ENCODE results near the gene ODAPH. TPM values are rescaled to one million over a fixed set of nuclear protein-coding genes. Genes with fewer than 3 reads are reported as not detected.

ODAPH gene
- polyA plus RNA-seq, 1 donor (not counting 4 experiments of a cell fraction or from before 2014, with no cell fraction given) = 0.45 TPM

GRCh38 chr4:75598390-75598789 lies 42.5 kb downstream of the ODAPH start:
- Histone ChIP-seq H3K9me3 (ENCODE audit: control insufficient read depth, low read depth, low read length) (no peaks in the 10 kb centered on the region), H3K27me3 (ENCODE audit: control insufficient read depth, extremely low read depth, insufficient read depth, low read length) (no peaks in the 10 kb centered on the region), H3K4me2 (ENCODE audit: control insufficient read depth, extremely low read depth, insufficient read depth, low read depth, low read length) (no peak overlapping the region), H3K4me3 (ENCODE audit: control insufficient read depth in 2 of 3, extremely low read depth in 1 of 3, insufficient read depth in 2 of 3, low read depth in 1 of 3, low read length in 3 of 3) (no peak overlapping the region), H3K79me2 (ENCODE audit: control insufficient read depth, insufficient read depth, low read length) (no peaks in the 10 kb centered on the region), H3K9ac (ENCODE audit: control insufficient read depth, extremely low read depth, insufficient read depth, low read length) (no peak overlapping the region), H4K20me1 (ENCODE audit: control insufficient read depth, extremely low read depth, insufficient read depth, low read length) (no peaks in the 10 kb centered on the region), H3K27ac (ENCODE audit: control insufficient read depth, insufficient read depth, low read length) (no peak overlapping the region), H3K36me3 (ENCODE audit: control insufficient read depth in 2 of 2, extremely low read depth in 1 of 2, insufficient read depth in 2 of 2, low read length in 2 of 2) (no peaks in the 10 kb centered on the region), H3K4me1 (ENCODE audit: control insufficient read depth, extremely low read depth, insufficient read depth, low read length) (no peaks in the 10 kb centered on the region), H2AFZ (ENCODE audit: control insufficient read depth, low read length) (no peak overlapping the region), H3K9me1 (ENCODE audit: control insufficient read depth, extremely low read depth, insufficient read depth, low read length) (no peaks in the 10 kb centered on the region)
- TF ChIP-seq, protein P1, sequence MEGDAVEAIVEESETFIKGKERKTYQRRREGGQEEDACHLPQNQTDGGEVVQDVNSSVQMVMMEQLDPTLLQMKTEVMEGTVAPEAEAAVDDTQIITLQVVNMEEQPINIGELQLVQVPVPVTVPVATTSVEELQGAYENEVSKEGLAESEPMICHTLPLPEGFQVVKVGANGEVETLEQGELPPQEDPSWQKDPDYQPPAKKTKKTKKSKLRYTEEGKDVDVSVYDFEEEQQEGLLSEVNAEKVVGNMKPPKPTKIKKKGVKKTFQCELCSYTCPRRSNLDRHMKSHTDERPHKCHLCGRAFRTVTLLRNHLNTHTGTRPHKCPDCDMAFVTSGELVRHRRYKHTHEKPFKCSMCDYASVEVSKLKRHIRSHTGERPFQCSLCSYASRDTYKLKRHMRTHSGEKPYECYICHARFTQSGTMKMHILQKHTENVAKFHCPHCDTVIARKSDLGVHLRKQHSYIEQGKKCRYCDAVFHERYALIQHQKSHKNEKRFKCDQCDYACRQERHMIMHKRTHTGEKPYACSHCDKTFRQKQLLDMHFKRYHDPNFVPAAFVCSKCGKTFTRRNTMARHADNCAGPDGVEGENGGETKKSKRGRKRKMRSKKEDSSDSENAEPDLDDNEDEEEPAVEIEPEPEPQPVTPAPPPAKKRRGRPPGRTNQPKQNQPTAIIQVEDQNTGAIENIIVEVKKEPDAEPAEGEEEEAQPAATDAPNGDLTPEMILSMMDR (optimal IDR thresholded peaks at IDR 0.05 in 1 of 3, IDR thresholded peaks at IDR 0.05 in 1 of 3, conservative IDR thresholded peaks at IDR 0.05 in 1 of 3; ENCODE audit: extremely low read depth in 1 of 3, insufficient read depth in 2 of 3, low read length in 3 of 3) = no peak
- no peak for TF ChIP-seq EZH2 (IDR thresholded peaks at IDR 0.05; ENCODE audit: low read length)
- dilution Hi-C loops (cut with MboI; ENCODE audit: extremely low pct_ligation_motif_present, low sequenced_read_pairs) = no loop called here
- DNase-seq (ENCODE audit: low read depth, low spot score) (no peak), FAIRE-seq (no peak)

DNA sequence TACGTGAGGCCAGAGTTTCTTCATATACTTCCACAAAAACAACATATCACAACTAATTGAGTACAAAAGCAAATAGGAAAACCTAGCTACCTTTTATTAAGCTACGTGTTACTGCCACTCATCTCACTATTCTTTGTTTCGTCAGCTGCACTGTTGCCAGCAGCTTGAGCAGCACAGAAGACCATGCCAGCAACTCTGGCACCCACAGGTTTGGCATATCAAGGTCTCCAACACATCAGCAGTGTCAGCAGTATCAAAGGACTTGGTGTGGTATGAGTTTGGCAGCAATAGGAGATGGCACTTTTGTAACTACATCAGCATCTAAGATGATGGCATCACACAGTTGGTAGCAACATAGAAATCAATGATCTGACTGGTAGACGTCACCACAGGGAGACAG lies 43.8 kb downstream of the ODAPH start:
- Histone ChIP-seq H3K9me1 (ENCODE audit: control insufficient read depth, extremely low read depth, insufficient read depth, low read length) (no peaks in the 10 kb centered on the region), H3K4me1 (ENCODE audit: control insufficient read depth, extremely low read depth, insufficient read depth, low read length) (no peaks in the 10 kb centered on the region), H3K36me3 (ENCODE audit: control insufficient read depth in 2 of 2, extremely low read depth in 1 of 2, insufficient read depth in 2 of 2, low read length in 2 of 2) (no peaks in the 10 kb centered on the region), H3K9me3 (ENCODE audit: control insufficient read depth, low read depth, low read length) (no peaks in the 10 kb centered on the region), H3K27ac (ENCODE audit: control insufficient read depth, insufficient read depth, low read length) (no peak overlapping the region), H4K20me1 (ENCODE audit: control insufficient read depth, extremely low read depth, insufficient read depth, low read length) (no peaks in the 10 kb centered on the region), H3K4me3 (ENCODE audit: control insufficient read depth in 2 of 3, extremely low read depth in 1 of 3, insufficient read depth in 2 of 3, low read depth in 1 of 3, low read length in 3 of 3) (no peak overlapping the region), H3K9ac (ENCODE audit: control insufficient read depth, extremely low read depth, insufficient read depth, low read length) (no peak overlapping the region), H3K4me2 (ENCODE audit: control insufficient read depth, extremely low read depth, insufficient read depth, low read depth, low read length) (no peak overlapping the region), H3K27me3 (ENCODE audit: control insufficient read depth, extremely low read depth, insufficient read depth, low read length) (no peaks in the 10 kb centered on the region), H3K79me2 (ENCODE audit: control insufficient read depth, insufficient read depth, low read length) (no peaks in the 10 kb centered on the region), H2AFZ (ENCODE audit: control insufficient read depth, low read length) (no peak overlapping the region)
- DNase-seq (ENCODE audit: low read depth, low spot score) = no peak
- dilution Hi-C loops (cut with MboI; ENCODE audit: extremely low pct_ligation_motif_present, low sequenced_read_pairs) = no loop called here
- no peak for FAIRE-seq
- TF ChIP-seq, protein P1 (optimal IDR thresholded peaks at IDR 0.05 in 1 of 3, IDR thresholded peaks at IDR 0.05 in 1 of 3, conservative IDR thresholded peaks at IDR 0.05 in 1 of 3; ENCODE audit: extremely low read depth in 1 of 3, insufficient read depth in 2 of 3, low read length in 3 of 3) = no peak
- TF ChIP-seq EZH2 (IDR thresholded peaks at IDR 0.05; ENCODE audit: low read length) = no peak
